Nephron (organoid): ENCODE data around the gene TMEM181.
"Not testable (repeated sequence)": the region's sequence is repeated elsewhere in the genome, so short reads cannot be mapped to it uniquely, and the experiment has no call there.

ENCODE experiments used
- H3K27ac Mint-ChIP-seq, 3 experiments: 2 replicates each; pipeline ENCODE4 v1.8.0; 2020; ENCODE audit warnings: mixed read lengths in 3 of 3, mild to moderate bottlenecking in 2 of 3, moderate library complexity in 1 of 3
- H3K27me3 Mint-ChIP-seq: 2 replicates; pipeline ENCODE4 v1.8.0; 2021; ENCODE audit warnings: low read depth, mild to moderate bottlenecking, moderate library complexity, mixed read lengths
- H3K36me3 Mint-ChIP-seq: 2 replicates; pipeline ENCODE4 v1.8.0; 2020; ENCODE audit warnings: low read depth, mixed read lengths
- H3K4me1 Mint-ChIP-seq: 2 replicates; pipeline ENCODE4 v1.8.0; 2020; ENCODE audit warnings: mixed read lengths
- H3K4me3 Mint-ChIP-seq, 3 experiments: 2 replicates each; pipeline ENCODE4 v1.8.0; 2020; ENCODE audit warnings: mild to moderate bottlenecking in 3 of 3, mixed read lengths in 3 of 3, moderate library complexity in 2 of 3
- H3K9me3 Mint-ChIP-seq: 2 replicates; pipeline ENCODE4 v1.8.0; 2020; ENCODE audit warnings: mixed read lengths
- TF ChIP-seq, protein P1 (sequence below), 3 experiments: fragments of 200-600 bp; sonication (generic); IDR thresholded peaks; one replicate each; pipeline ENCODE4 v1.5.0; 2021; ENCODE audit warnings: antibody characterized with exemption in 3 of 3; ENCODE audit not compliant: unreplicated experiment in 3 of 3

The TMEM181 gene

DNA sequence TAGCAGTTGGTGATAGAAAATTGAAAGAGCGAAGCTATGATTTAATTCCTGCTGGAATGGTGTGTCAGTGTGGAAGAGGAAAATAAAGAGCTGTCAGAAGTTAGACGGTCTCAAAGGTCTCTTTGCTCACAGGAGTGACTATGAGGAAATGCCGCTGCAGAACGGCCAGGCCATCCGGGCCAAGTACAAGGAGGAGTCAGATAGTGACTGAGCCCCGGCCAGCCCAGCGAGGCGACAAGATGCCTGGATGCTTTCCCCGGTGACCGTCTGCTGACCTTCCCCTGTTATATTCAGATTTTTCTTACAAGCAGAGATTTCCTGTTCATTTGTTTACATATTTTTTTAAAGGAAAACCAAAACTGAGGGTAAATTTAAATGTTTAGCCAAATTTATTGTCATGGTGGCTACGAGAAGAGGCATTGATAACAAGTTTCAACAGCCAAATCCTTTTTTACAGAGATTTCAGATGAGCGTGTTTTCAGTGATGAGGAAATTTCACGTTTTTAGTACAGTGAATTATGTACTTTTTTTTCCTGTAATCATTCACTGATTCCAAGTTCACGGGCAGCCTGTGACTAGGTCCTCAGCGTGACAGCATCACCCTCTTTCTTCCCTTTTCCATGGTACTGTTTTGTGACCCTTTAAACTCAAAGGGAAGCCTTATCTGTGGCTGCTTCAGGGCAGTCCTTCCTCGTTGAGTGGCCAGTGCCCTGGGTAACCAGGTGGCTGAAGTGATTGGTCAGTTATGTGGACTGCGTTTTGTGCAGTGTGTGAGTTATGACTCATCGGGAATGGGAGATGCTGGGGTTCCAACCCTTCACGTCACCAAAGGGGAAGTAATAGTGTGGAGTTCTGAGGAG is 72.0 kb downstream of the TMEM181 start:
- no peaks in the 10 kb centered on the region for H3K9me3 Mint-ChIP-seq
- TF ChIP-seq, protein P1, sequence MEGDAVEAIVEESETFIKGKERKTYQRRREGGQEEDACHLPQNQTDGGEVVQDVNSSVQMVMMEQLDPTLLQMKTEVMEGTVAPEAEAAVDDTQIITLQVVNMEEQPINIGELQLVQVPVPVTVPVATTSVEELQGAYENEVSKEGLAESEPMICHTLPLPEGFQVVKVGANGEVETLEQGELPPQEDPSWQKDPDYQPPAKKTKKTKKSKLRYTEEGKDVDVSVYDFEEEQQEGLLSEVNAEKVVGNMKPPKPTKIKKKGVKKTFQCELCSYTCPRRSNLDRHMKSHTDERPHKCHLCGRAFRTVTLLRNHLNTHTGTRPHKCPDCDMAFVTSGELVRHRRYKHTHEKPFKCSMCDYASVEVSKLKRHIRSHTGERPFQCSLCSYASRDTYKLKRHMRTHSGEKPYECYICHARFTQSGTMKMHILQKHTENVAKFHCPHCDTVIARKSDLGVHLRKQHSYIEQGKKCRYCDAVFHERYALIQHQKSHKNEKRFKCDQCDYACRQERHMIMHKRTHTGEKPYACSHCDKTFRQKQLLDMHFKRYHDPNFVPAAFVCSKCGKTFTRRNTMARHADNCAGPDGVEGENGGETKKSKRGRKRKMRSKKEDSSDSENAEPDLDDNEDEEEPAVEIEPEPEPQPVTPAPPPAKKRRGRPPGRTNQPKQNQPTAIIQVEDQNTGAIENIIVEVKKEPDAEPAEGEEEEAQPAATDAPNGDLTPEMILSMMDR (IDR thresholded peaks at IDR 0.05; ENCODE audit: unreplicated experiment in 3 of 3) = no peak
- peaks cover 69% of the 10 kb centered on the region for H3K36me3 Mint-ChIP-seq
- H3K27ac Mint-ChIP-seq = peak overlapping the region; percentile 49 to 72 (median 62)
- no peak overlapping the region for H3K4me3 Mint-ChIP-seq
- no peaks in the 10 kb centered on the region for H3K27me3 Mint-ChIP-seq
- H3K4me1 Mint-ChIP-seq = peaks cover 36% of the 10 kb centered on the region

DNA sequence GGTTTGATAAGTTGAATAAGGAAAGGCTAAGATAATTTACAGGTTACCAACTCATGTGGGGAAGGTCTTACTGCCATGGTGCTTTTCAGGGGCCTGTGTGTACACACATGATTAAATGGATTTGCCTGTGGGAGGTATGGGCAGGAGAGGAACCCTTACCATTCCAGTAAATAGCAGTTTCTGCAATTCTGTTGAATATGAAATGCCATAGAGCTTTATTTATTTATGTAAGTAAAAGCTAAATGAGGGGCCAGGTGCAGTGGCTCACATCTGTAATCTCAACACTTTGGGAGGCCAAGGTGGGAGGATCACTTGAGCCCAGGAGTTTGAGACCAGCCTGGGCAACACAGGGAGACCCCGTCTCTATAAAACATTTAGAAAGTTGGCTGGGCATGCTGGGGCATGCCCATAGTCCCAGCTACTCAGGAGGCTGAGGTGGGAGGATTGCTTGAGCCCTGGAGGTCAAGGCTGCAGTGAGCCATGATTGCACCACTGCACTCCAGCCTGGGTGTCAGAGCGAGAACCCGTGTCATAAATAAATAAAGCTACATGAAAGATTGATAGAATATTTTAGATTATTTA is 72.7 kb downstream of the TMEM181 start:
- not testable (repeated sequence) for H3K4me3 Mint-ChIP-seq

DNA sequence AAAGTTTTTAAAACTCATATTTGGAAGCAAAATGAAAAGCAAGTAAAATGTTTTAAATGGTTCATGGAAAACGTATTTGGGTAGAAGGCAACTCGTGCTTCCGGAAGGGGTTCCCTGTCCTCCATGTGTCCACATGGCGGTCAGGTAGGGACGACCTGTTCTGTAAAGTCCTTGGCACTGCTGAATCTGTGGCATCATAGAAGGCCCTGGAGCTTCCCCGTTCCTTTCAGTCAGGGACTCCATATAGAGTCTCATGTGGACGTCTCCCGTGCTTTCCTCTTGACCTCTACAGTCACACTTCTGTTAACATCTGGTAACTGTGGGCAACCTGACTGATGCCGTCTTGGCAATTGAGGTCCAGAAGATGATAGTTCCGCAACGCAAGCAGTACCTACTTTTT is 73.2 kb downstream of the TMEM181 start:
- H3K4me3 Mint-ChIP-seq = no peak overlapping the region
- no peaks in the 10 kb centered on the region for H3K9me3 Mint-ChIP-seq
- H3K4me1 Mint-ChIP-seq = peaks cover 26% of the 10 kb centered on the region

More for the DNA sequence above, 72.7 kb downstream of the TMEM181 start:
- not testable (repeated sequence) for H3K9me3 Mint-ChIP-seq, H3K27me3 Mint-ChIP-seq
- Mint-ChIP-seq H3K4me1 (peaks cover 31% of the 10 kb centered on the region), H3K27ac (peak overlapping the region; percentile 5 to 53 (median 49)), H3K36me3 (peaks cover 69% of the 10 kb centered on the region)

DNA sequence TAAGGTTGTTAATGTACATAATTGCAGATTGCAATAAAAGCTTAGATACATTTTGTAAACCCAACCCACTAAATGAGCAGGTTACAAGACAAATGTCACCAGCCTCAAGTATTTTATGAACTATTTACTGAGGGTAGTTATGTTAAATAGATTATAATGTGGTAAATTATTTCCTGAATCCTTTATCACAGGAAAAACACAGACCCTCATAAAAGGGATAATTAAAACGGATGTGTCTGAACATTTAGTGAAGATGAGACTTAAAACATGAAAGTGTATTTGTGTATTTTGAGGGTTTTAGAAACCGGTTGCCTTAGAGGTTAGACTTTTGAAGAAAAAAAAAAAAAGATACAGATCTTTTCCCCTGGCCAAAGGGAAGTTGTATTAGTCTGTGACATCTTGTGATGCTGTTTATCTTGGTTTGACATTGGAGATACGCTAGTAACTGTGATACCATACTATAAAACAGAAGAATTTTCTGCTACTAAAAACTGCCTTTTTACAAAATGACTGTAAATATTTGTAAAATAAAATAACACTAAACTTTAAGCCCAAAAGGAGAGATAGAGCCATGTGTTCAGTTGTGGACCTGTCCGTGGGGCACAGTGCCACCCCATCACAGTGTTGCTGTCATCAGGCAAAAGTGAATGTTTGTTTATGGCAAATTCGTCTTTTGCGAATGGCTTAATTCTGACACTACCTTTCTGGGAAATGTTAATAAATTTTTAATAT is 75.0 kb downstream of the TMEM181 start:
- Mint-ChIP-seq H3K27me3 (no peaks in the 10 kb centered on the region), H3K9me3 (no peaks in the 10 kb centered on the region), H3K4me3 (no peak overlapping the region), H3K4me1 (peaks cover 28% of the 10 kb centered on the region), H3K27ac (no peak overlapping the region), H3K36me3 (peaks cover 63% of the 10 kb centered on the region)
- TF ChIP-seq, protein P1 (IDR thresholded peaks at IDR 0.05; ENCODE audit: unreplicated experiment in 3 of 3) = no peak

More for the DNA sequence above, 73.2 kb downstream of the TMEM181 start:
- Mint-ChIP-seq H3K27me3 (no peaks in the 10 kb centered on the region), H3K36me3 (peaks cover 65% of the 10 kb centered on the region), H3K27ac (no peak overlapping the region)
- TF ChIP-seq, protein P1 (IDR thresholded peaks at IDR 0.05; ENCODE audit: unreplicated experiment in 3 of 3) = no peak

DNA sequence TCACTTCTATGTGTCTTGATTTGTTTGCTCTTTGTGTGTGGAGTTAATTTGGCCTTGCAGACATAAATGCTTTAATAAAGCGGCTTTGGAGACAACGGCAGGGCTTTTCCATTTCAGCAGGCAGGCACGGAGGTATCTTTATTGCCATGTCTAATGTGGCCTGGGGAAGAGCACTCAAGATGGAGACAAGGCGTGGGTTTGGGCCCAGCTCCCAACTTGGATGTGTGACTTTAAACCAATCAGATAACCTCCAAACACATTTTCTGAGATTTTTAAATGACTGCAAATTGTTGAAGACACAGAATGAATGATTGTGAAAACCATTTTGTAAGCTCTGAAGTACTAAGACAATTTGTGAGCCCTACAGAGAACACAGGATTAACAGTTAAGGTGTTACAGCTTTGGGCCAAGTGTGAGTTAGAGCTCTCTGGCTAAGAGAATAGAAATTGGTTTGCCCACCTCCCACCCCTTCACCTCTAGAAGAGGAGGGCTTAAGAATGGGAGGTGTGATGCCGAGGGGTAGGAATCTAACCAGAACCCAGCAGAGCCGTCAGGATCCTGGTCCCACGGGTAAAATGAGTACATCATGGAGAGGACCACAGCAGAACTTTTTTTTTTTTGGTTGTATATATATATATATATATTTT is 75.7 kb downstream of the TMEM181 start:
- peaks cover 33% of the 10 kb centered on the region for H3K4me1 Mint-ChIP-seq
- H3K36me3 Mint-ChIP-seq = peaks cover 66% of the 10 kb centered on the region
- TF ChIP-seq, protein P1 (IDR thresholded peaks at IDR 0.05; ENCODE audit: unreplicated experiment in 3 of 3) = no peak
- no peaks in the 10 kb centered on the region for H3K9me3 Mint-ChIP-seq
- no peak overlapping the region for H3K27ac Mint-ChIP-seq
- H3K27me3 Mint-ChIP-seq = no peaks in the 10 kb centered on the region
- H3K4me3 Mint-ChIP-seq = no peak overlapping the region

DNA sequence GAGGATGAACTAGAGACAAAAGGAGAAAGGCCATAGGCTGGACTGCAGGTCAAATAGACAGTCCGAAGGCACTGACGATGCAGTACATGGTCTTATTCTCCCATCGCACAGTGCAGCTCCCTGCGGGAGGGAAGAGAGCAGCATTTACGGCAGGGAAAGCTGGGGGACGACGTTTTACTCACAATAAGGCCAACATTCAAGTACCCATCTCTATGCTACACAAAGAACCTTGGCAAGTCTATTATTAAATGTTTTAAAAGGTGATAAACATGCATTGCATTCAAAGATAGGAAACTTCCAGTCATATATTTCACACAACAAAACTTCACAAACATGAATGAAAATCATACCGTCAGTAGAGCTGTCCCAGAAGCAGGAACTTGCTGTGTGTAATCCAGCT is 76.9 kb downstream of the TMEM181 start:
- Mint-ChIP-seq H3K36me3 (peaks cover 61% of the 10 kb centered on the region), H3K4me3 (no peak overlapping the region), H3K27me3 (no peaks in the 10 kb centered on the region), H3K9me3 (no peaks in the 10 kb centered on the region), H3K27ac (no peak overlapping the region), H3K4me1 (peaks cover 34% of the 10 kb centered on the region)
- TF ChIP-seq, protein P1 (IDR thresholded peaks at IDR 0.05; ENCODE audit: unreplicated experiment in 3 of 3) = no peak
